Body of pancreas (tissue), 4 donors: ENCODE results near the gene ARSG. TPM values are rescaled to one million over a fixed set of nuclear protein-coding genes. Genes with fewer than 3 reads are reported as not detected.

Source experiments
- ATAC-seq: fragments of 150-250 bp; one replicate; pipeline ENCODE4 v1.9.1; 2016
- DNase-seq, 4 donors: peaks; one replicate each; pipeline ENCODE4 v3.0.0-alpha.2; 2019
- H3K27ac ChIP-seq, 4 donors: fragments of 200-600 bp; sonication (generic); 1 replicate in 3 of 4; 2 replicates in 1 of 4; pipeline versions ENCODE4 v1.5.1 to v1.6.1; 2016 to 2019; ENCODE audit warnings: mild to moderate bottlenecking in 1 of 4, mixed read lengths in 1 of 4, moderate library complexity in 1 of 4
- H3K27me3 ChIP-seq, 2 donors: fragments of 200-600 bp; sonication (generic); one replicate each; pipeline ENCODE4 v1.6.0; 2016; ENCODE audit warnings: mild to moderate bottlenecking in 1 of 2
- H3K36me3 ChIP-seq, 2 donors: fragments of 200-600 bp; sonication (generic); replicated peaks in 1 of 2; 2 replicates each; pipeline ENCODE4 v1.5.1; 2016; ENCODE audit warnings: low read depth in 2 of 2; ENCODE audit not compliant: insufficient read depth in 1 of 2
- H3K4me1 ChIP-seq: fragments of 200-600 bp; sonication (generic); one replicate; pipeline ENCODE4 v1.6.0; 2016
- H3K4me3 ChIP-seq, 2 donors: fragments of 200-600 bp; sonication (generic); 1 replicate in 1 of 2; 2 replicates in 1 of 2; pipeline ENCODE4 v1.5.1; 2016 to 2019
- H3K9me3 ChIP-seq, 3 donors: fragments of 200-600 bp; sonication (generic); 1 replicate in 2 of 3; 2 replicates in 1 of 3; pipeline ENCODE4 v1.5.1; 2016
- CTCF ChIP-seq, 7 experiments: fragments of 450-650 bp in 4 of 7; fragments of 200-600 bp in 3 of 7; sonication (generic) in 3 of 7; IDR thresholded peaks; one replicate each; pipeline ENCODE4 v1.5.1; 2016 to 2019; ENCODE audit warnings: antibody characterized with exemption in 7 of 7
- POLR2A ChIP-seq, 3 donors: fragments of 450-650 bp; IDR thresholded peaks; one replicate each; pipeline ENCODE4 v1.6.1; 2016; ENCODE audit warnings: antibody characterized with exemption in 3 of 3, mild to moderate bottlenecking in 2 of 3
- WGBS, 2 donors: methylation state at CpG; one replicate each; pipeline ENCODE4 v1.1.5; 2017; 5-methylcytosine and 5-hydroxymethylcytosine counted together
- intact Hi-C: fragments of 100-400 bp; cut with DNase I; formaldehyde crosslinking; loops from one replicate; pipeline ENCODE4 v1.15.1; 2023
- total RNA-seq, 2 donors: library from RNA; depleted of rRNA; stranded (reverse); fragments of >200 nt; gene quantifications; one replicate each; pipeline ENCODE4 v1.1.0, GENCODE V29; 2016

ARSG gene
- total RNA-seq, 2 donors from 2014 or later = 0.52 to 1.6 TPM

- WGBS, 2 donors = 65 to 66% methylated on average over 5 of the region's 5 CpGs
- no peak overlapping the region for H3K4me3 ChIP-seq
- H3K4me1 ChIP-seq = no peaks in the 10 kb centered on the region
- H3K27ac ChIP-seq = no peak overlapping the region
- H3K36me3 ChIP-seq = no peaks in the 10 kb centered on the region
- no peak for ATAC-seq
- H3K27me3 ChIP-seq = no peaks in the 10 kb centered on the region
- intact Hi-C loops = no loop called here
- DNase-seq = no peak
- H3K9me3 ChIP-seq = no peaks in the 10 kb centered on the region
- TF ChIP-seq CTCF (IDR thresholded peaks at IDR 0.05) (no peak), POLR2A (IDR thresholded peaks at IDR 0.05) (no peak)
Observed at GRCh38 chr17:68343976-68344375, 52.7 kb downstream of the ARSG start.

- DNase-seq = no peak
- Histone ChIP-seq H3K9me3 (no peaks in the 10 kb centered on the region), H3K27me3 (no peaks in the 10 kb centered on the region), H3K27ac (no peak overlapping the region), H3K4me1 (no peaks in the 10 kb centered on the region), H3K4me3 (no peak overlapping the region), H3K36me3 (no peaks in the 10 kb centered on the region)
- WGBS, 2 donors = 68 to 95% methylated on average over 2 to 4 of the region's 4 CpGs
- TF ChIP-seq POLR2A (IDR thresholded peaks at IDR 0.05) (no peak), CTCF (IDR thresholded peaks at IDR 0.05) (no peak)
- no peak for ATAC-seq
- intact Hi-C loops = no loop called here
Observed at GRCh38 chr17:68344701-68345136, 53.4 kb downstream of the ARSG start.

- H3K36me3 ChIP-seq = no peaks in the 10 kb centered on the region
- ATAC-seq (no peak), DNase-seq (peak in 2 of 4 donors; percentile 9 to 53)
- TF ChIP-seq CTCF (IDR thresholded peaks at IDR 0.05) = no peak
- no peak for TF ChIP-seq POLR2A (IDR thresholded peaks at IDR 0.05)
- no peak overlapping the region for H3K4me3 ChIP-seq
- H3K27me3 ChIP-seq = no peaks in the 10 kb centered on the region
- 62 to 83% methylated on average over 10 to 13 of the region's 13 CpGs for WGBS, 2 donors
- intact Hi-C loops = no loop called here
- no peaks in the 10 kb centered on the region for H3K9me3 ChIP-seq
- no peak overlapping the region for H3K27ac ChIP-seq
- H3K4me1 ChIP-seq = no peaks in the 10 kb centered on the region
Observed at GRCh38 chr17:68346448-68346847, 55.2 kb downstream of the ARSG start.

- WGBS, 2 donors = 70 to 74% methylated on average over 6 of the region's 6 CpGs
- Histone ChIP-seq H3K27me3 (no peaks in the 10 kb centered on the region), H3K36me3 (no peaks in the 10 kb centered on the region), H3K9me3 (no peaks in the 10 kb centered on the region), H3K4me1 (no peaks in the 10 kb centered on the region), H3K4me3 (no peak overlapping the region), H3K27ac (no peak overlapping the region)
- no peak for ATAC-seq
- TF ChIP-seq CTCF (IDR thresholded peaks at IDR 0.05) = no peak
- TF ChIP-seq POLR2A (IDR thresholded peaks at IDR 0.05) = no peak
- DNase-seq = no peak
- intact Hi-C loops = no loop called here
Observed at GRCh38 chr17:68347380-68347779, 56.1 kb downstream of the ARSG start.

- no peak for DNase-seq
- TF ChIP-seq POLR2A (IDR thresholded peaks at IDR 0.05) (no peak), CTCF (IDR thresholded peaks at IDR 0.05) (no peak)
- no peak overlapping the region for H3K4me3 ChIP-seq
- no peaks in the 10 kb centered on the region for H3K27me3 ChIP-seq
- no peaks in the 10 kb centered on the region for H3K9me3 ChIP-seq
- H3K4me1 ChIP-seq = no peaks in the 10 kb centered on the region
- 62 to 91% methylated on average over 4 of the region's 4 CpGs for WGBS, 2 donors
- intact Hi-C loops = no loop called here
- no peaks in the 10 kb centered on the region for H3K36me3 ChIP-seq
- ATAC-seq = no peak
- no peak overlapping the region for H3K27ac ChIP-seq
Observed at GRCh38 chr17:68349157-68349556, 57.9 kb downstream of the ARSG start.
